ENCODE data around the gene JARID2. TPM values are rescaled to one million over a fixed set of nuclear protein-coding genes. Genes with fewer than 3 reads are reported as not detected.

JARID2 gene
- total and polyA plus RNA-seq, 2 of the 13 experiments (the other 11 are each of a cell fraction or from before 2014, with no cell fraction given), result 7.5 to 10.3 TPM

- Histone ChIP-seq H4K20me1 (ENCODE audit: insufficient read depth, low read length) (no peaks in the 10 kb centered on the region; the same call in 1 of the 2 replicates), H3K27me3 (ENCODE audit: control insufficient read depth in 1 of 2, insufficient read depth in 2 of 2, low read length in 2 of 2) (no peaks in the 10 kb centered on the region), H3K9ac (ENCODE audit: insufficient read depth, low read depth, low read length) (no peak overlapping the region), H3K27ac (ENCODE audit: extremely low read length, insufficient read depth, low read length) (no peak overlapping the region), H3K36me3 (replicated peaks in 1 of 2; ENCODE audit: control insufficient read depth in 1 of 2, insufficient read depth in 2 of 2, low read length in 2 of 2) (peaks cover 0 to 2% of the 10 kb centered on the region in 2 experiments; a peak in 2 of 5 replicates), H3K4me2 (ENCODE audit: low read depth, low read length) (no peak overlapping the region), H3K79me2 (ENCODE audit: insufficient read depth, low read length) (peaks cover 2% of the 10 kb centered on the region), H3K4me1 (ENCODE audit: insufficient read depth, low read length) (peaks cover 16% of the 10 kb centered on the region), H3K9me3 (ENCODE audit: low read length) (no peaks in the 10 kb centered on the region), H2AFZ (ENCODE audit: low read length) (no peak overlapping the region), H3K4me3 (replicated peaks in 1 of 3; ENCODE audit: insufficient read depth in 1 of 3, low read depth in 2 of 3, low read length in 3 of 3) (no peak overlapping the region)
- TF ChIP-seq KDM2A (CRISPR knock-in tag; IDR thresholded peaks at IDR 0.05; ENCODE audit: borderline replicate concordance, low read depth), result no peak
- no peak for TF ChIP-seq ZBTB25 (CRISPR knock-in tag; IDR thresholded peaks at IDR 0.05)
- no peak for TF ChIP-seq ZNF552 (CRISPR knock-in tag; IDR thresholded peaks at IDR 0.05; ENCODE audit: borderline replicate concordance)
- TF ChIP-seq, protein P1, sequence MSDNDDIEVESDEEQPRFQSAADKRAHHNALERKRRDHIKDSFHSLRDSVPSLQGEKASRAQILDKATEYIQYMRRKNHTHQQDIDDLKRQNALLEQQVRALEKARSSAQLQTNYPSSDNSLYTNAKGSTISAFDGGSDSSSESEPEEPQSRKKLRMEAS (IDR thresholded peaks at IDR 0.05), result no peak
- no peak for TF ChIP-seq HOXA3 (CRISPR knock-in tag; IDR thresholded peaks at IDR 0.05)
- ChIA-PET CTCF (ENCODE audit: low intra/inter-chr PET ratio, low total read pairs) (no interaction called here), POLR2A (no interaction called here)
- in situ Hi-C loops (cut with HindIII; ENCODE audit: extremely low pct_ligation_motif_present, low pct_unique_long_range_greater_than_20kb) (no loop called here), intact Hi-C loops (cut with micrococcal nuclease; ENCODE audit: unreplicated experiment) (no loop called here)
- DNase-seq (ENCODE audit: low spot score) (no peak), ATAC-seq (no peak), FAIRE-seq (no peak)
- WGBS (ENCODE audit: low lambda C conversion rate), result 89% methylated on average over 5 of the region's 5 CpGs
- BruUV-seq (replicated peaks), result no TSS peak
Measured at GRCh38 chr6:15410126-15410391, 164.2 kb downstream of the JARID2 start.

DNA sequence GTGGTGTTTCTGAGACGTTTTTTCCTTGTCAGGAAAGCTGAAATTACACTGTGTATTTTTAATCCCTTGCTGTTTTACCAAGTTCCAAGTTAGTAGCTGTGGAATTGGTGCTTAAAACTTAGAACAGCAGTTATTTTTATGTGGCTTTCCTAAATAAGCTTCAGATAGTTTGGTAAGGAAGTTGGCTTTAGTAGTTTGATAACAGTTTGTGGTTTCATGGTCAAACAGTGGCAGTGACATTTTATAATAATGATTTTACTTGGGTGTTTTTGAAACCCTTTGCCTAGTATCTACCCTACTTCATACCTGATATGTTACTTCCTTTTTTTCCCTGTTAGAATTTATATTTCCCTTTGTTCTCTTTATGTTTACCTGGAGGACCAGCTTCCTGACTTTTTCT is 164.9 kb downstream of the JARID2 start:
- 78% methylated on average over 1 of the region's 1 CpG for WGBS (ENCODE audit: low lambda C conversion rate)
- Histone ChIP-seq H3K27ac (ENCODE audit: extremely low read length, insufficient read depth, low read length) (no peak overlapping the region), H3K9ac (ENCODE audit: insufficient read depth, low read depth, low read length) (no peak overlapping the region), H3K9me3 (ENCODE audit: low read length) (no peaks in the 10 kb centered on the region), H3K4me1 (ENCODE audit: insufficient read depth, low read length) (peaks cover 16% of the 10 kb centered on the region), H3K27me3 (ENCODE audit: control insufficient read depth in 1 of 2, insufficient read depth in 2 of 2, low read length in 2 of 2) (no peaks in the 10 kb centered on the region), H3K4me2 (ENCODE audit: low read depth, low read length) (no peak overlapping the region), H3K79me2 (ENCODE audit: insufficient read depth, low read length) (no peaks in the 10 kb centered on the region), H3K4me3 (replicated peaks in 1 of 3; ENCODE audit: insufficient read depth in 1 of 3, low read depth in 2 of 3, low read length in 3 of 3) (no peak overlapping the region), H2AFZ (ENCODE audit: low read length) (no peak overlapping the region), H3K36me3 (replicated peaks in 1 of 2; ENCODE audit: control insufficient read depth in 1 of 2, insufficient read depth in 2 of 2, low read length in 2 of 2) (peaks cover 0 to 2% of the 10 kb centered on the region in 2 experiments; a peak in 2 of 5 replicates), H4K20me1 (ENCODE audit: insufficient read depth, low read length) (no peaks in the 10 kb centered on the region; the same call in 1 of the 2 replicates)
- FAIRE-seq (no peak), DNase-seq (ENCODE audit: low spot score) (no peak), ATAC-seq (no peak)
- ChIA-PET CTCF (ENCODE audit: low intra/inter-chr PET ratio, low total read pairs) (no interaction called here), POLR2A (no interaction called here)
- BruUV-seq (replicated peaks), result no TSS peak
- in situ Hi-C loops (cut with HindIII; ENCODE audit: extremely low pct_ligation_motif_present, low pct_unique_long_range_greater_than_20kb), result no loop called here
- intact Hi-C loops (cut with micrococcal nuclease; ENCODE audit: unreplicated experiment), result no loop called here
- TF ChIP-seq ZSCAN25 (CRISPR knock-in tag; IDR thresholded peaks at IDR 0.05) (no peak), ZNF24 (IDR thresholded peaks at IDR 0.05) (no peak), CENPT (CRISPR knock-in tag; IDR thresholded peaks at IDR 0.05; ENCODE audit: low read depth) (no peak), ZNF20 (CRISPR knock-in tag; IDR thresholded peaks at IDR 0.05) (no peak), SNAI1 (CRISPR knock-in tag; IDR thresholded peaks at IDR 0.05; ENCODE audit: borderline replicate concordance) (no peak), ZSCAN9 (CRISPR knock-in tag; IDR thresholded peaks at IDR 0.05; ENCODE audit: borderline replicate concordance) (no peak), ZNF496 (CRISPR knock-in tag; IDR thresholded peaks at IDR 0.05; ENCODE audit: insufficient replicate concordance) (no peak), SMAD3 (CRISPR knock-in tag; IDR thresholded peaks at IDR 0.05) (no peak), ZNF557 (CRISPR knock-in tag; IDR thresholded peaks at IDR 0.05) (no peak)
- TF ChIP-seq, protein P2, sequence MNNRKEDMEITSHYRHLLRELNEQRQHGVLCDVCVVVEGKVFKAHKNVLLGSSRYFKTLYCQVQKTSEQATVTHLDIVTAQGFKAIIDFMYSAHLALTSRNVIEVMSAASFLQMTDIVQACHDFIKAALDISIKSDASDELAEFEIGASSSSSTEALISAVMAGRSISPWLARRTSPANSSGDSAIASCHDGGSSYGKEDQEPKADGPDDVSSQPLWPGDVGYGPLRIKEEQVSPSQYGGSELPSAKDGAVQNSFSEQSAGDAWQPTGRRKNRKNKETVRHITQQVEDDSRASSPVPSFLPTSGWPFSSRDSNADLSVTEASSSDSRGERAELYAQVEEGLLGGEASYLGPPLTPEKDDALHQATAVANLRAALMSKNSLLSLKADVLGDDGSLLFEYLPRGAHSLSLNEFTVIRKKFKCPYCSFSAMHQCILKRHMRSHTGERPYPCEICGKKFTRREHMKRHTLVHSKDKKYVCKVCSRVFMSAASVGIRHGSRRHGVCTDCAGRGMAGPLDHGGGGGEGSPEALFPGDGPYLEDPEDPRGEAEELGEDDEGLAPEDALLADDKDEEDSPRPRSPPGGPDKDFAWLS (CRISPR knock-in tag; IDR thresholded peaks at IDR 0.05; ENCODE audit: borderline replicate concordance), result no peak
- TF ChIP-seq, protein P3, sequence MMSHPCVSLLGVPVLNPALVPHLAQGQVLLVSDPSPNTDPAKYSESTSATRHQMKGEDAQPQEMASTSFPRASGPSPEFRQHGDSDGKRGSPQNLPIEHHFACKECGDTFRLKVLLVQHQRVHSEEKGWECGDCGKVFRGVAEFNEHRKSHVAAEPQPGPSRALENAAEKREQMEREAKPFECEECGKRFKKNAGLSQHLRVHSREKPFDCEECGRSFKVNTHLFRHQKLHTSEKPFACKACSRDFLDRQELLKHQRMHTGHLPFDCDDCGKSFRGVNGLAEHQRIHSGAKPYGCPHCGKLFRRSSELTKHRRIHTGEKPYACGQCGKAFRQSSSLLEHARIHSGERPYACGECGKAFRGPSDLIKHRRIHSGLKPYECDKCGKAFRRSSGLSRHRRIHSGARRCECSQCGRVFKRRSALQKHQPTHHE (CRISPR knock-in tag; IDR thresholded peaks at IDR 0.05; ENCODE audit: borderline replicate concordance), result no peak

Measured in HepG2 (cell line).